Fibroblast of mammary gland (primary cell): ENCODE data around the gene PRPH2.
A peak's percentile ranks its signal among the peaks of the same experiment; 100 is the strongest.

Experiments used
- DNase-seq: peaks from one replicate; pipeline ENCODE4 v3.0.0-alpha.2; 2010; ENCODE audit warnings: low read depth
- H3K4me3 ChIP-seq: 2 replicates; pipeline ENCODE4 v1.5.1; 2011; ENCODE audit warnings: low read depth, mild to moderate bottlenecking, low read length, moderate library complexity; ENCODE audit not compliant: control insufficient read depth
- TF ChIP-seq, protein P1 (sequence below): conservative IDR thresholded peaks from 2 replicates; pipeline ENCODE4 v1.5.1; 2011; ENCODE audit warnings: low read depth, low read length, inconsistent platforms; ENCODE audit not compliant: control insufficient read depth, insufficient read depth

PRPH2 gene

GRCh38 chr6:42693725-42694323, 28.6 kb downstream of the PRPH2 start:
- DNase-seq = no peak
- no peak overlapping the region for H3K4me3 ChIP-seq
- TF ChIP-seq, protein P1, sequence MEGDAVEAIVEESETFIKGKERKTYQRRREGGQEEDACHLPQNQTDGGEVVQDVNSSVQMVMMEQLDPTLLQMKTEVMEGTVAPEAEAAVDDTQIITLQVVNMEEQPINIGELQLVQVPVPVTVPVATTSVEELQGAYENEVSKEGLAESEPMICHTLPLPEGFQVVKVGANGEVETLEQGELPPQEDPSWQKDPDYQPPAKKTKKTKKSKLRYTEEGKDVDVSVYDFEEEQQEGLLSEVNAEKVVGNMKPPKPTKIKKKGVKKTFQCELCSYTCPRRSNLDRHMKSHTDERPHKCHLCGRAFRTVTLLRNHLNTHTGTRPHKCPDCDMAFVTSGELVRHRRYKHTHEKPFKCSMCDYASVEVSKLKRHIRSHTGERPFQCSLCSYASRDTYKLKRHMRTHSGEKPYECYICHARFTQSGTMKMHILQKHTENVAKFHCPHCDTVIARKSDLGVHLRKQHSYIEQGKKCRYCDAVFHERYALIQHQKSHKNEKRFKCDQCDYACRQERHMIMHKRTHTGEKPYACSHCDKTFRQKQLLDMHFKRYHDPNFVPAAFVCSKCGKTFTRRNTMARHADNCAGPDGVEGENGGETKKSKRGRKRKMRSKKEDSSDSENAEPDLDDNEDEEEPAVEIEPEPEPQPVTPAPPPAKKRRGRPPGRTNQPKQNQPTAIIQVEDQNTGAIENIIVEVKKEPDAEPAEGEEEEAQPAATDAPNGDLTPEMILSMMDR = no peak

DNA sequence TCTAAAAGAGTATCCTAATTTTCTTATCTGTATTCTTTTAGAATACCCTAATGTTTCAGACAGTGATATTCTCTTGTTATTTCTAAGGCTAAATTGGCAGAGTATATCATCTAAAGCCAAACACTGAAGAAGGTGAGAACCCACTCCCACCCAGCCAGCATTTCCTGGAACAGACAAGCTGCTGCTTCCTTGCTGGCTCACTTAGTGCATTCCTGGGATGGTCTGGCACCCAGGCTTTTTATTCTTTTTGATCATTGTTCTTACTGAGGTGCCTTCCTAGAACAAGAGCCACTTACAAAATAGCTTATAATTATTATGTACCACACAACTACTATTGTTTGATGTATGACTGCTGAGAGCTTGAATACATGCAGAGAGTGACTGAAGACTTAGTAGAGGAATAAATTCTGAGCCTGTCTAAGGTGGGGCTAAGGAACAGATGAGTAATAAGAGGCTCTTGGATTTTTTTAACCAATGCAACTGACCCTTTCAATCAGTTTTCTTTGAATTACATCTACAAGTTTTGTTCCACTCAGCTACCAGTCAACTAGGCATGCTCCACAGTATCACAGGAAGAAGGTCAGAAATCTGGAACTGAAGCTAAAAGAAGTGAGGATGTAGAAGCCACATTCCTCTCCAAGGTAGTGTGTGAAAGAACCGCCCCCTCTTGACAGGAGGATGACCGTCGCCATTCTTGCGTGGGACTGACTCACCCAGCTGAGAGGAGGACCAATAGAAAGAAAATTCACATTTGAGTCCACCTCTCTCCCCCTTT, 30.1 kb downstream of the PRPH2 start:
- peak; percentile 77 for DNase-seq
- TF ChIP-seq, protein P1 = no peak
- H3K4me3 ChIP-seq = no peak overlapping the region

DNA sequence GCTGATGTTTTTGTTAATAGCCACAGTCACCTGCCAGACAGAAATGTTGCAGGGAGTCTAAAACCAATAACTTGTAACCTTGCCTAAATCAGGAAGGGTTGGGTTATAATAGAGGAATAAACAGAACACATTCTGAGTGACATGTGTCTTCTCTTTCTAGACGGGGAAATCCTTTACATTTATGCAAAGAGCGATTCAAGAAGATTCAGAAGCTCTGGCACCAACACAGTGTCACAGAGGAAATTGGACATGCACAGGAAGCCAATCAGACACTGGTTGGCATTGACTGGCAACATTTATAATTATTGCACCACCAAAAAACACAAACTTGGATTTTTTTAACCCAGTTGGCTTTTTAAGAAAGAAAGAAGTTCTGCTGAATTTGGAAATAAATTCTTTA, 31.5 kb downstream of the PRPH2 start:
- TF ChIP-seq, protein P1 = no peak
- H3K4me3 ChIP-seq = no peak overlapping the region
- no peak for DNase-seq

DNA sequence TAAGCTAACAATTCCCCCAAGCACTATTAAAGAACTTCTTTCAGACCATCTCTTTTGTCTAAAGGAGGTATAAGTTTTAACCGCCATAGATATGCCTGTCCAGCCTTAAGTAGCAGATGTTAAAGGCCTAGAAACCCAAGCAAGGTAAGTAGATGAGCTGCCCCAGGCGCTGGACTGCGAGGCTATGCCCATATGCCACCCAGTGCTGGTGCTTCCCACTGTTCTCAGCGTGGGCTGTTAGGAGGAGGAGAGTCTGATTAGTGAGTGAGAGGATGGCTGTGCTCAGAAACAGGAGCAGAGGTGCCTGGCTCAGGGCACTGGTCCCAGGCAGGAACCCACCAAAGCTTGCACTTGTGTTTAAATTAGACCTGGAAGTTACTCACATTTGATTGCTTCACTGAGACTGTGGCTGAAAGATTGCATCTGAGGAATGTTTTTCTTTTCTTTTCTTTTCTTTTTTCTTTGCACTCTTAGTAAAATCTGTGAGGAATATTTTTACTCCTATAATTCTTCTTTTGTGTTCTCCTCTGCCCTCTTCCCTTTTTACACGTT, 32.2 kb downstream of the PRPH2 start:
- TF ChIP-seq, protein P1 = no peak
- H3K4me3 ChIP-seq = no peak overlapping the region
- DNase-seq = no peak

DNA sequence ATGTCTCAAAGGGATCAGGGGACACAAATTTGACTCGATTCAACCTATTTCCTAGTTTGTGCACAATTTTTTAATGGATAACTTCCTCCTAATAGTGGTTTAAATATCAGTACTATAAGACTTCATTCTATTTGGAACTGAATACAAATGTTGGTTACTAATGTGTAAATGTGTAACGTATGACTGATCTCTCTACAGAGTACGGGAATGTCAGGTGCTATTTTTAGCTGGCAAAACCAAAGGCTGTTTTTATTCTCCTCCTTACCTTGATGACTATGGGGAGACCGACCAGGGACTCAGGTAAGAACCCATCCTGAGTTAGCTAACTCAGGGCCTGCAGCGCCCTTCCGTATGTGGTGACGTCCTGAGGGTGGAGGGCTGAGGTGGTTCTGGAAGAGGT, 33.0 kb downstream of the PRPH2 start:
- H3K4me3 ChIP-seq = no peak overlapping the region
- DNase-seq = no peak
- TF ChIP-seq, protein P1 = no peak

- H3K4me3 ChIP-seq = no peak overlapping the region
- TF ChIP-seq, protein P1 = no peak
- DNase-seq = no peak
These were observed 34.1 kb downstream of the PRPH2 start for GRCh38 chr6:42688281-42688680.
